Kidney (tissue), 14 donors: ENCODE results near the gene WFDC1. TPM values are rescaled to one million over a fixed set of nuclear protein-coding genes. Genes with fewer than 3 reads are reported as not detected.
A peak's percentile ranks its signal among the peaks of the same experiment; 100 is the strongest.

ENCODE experiments used
- DNase-seq, 5 donors: peaks; one replicate each; pipeline ENCODE4 v3.0.0-alpha.2; 2013 to 2020
- FAIRE-seq: peaks from 2 replicates; lab custom pipeline; 2012; peaks lifted over from hg19 to GRCh38; lab: Jason Lieb, UNC
- H3K27ac ChIP-seq, 2 donors: one replicate each; pipeline ENCODE4 v1.7.0; 2013; ENCODE audit warnings: low read depth in 2 of 2, low read length in 2 of 2, inconsistent platforms in 1 of 2
- H3K27me3 ChIP-seq: one replicate; pipeline ENCODE4 v1.7.1; 2013; ENCODE audit warnings: low read length, inconsistent platforms; ENCODE audit not compliant: control insufficient read depth, insufficient read depth
- H3K36me3 ChIP-seq, 3 donors: one replicate each; pipeline versions ENCODE4 v1.7.0 to v1.7.1; 2013; ENCODE audit warnings: low read length in 3 of 3, control low read depth in 1 of 3, inconsistent platforms in 1 of 3; ENCODE audit not compliant: insufficient read depth in 3 of 3, control insufficient read depth in 2 of 3
- H3K4me1 ChIP-seq, 3 donors: one replicate each; pipeline versions ENCODE4 v1.7.0 to v1.7.1; 2013; ENCODE audit warnings: low read length in 3 of 3, inconsistent platforms in 1 of 3, low read depth in 1 of 3; ENCODE audit not compliant: control insufficient read depth in 2 of 3, insufficient read depth in 2 of 3
- H3K4me3 ChIP-seq, 3 donors: one replicate each; pipeline versions ENCODE4 v1.7.0 to v1.8.1; 2013; ENCODE audit warnings: low read length in 3 of 3, control low read depth in 1 of 3, inconsistent platforms in 1 of 3
- H3K9ac ChIP-seq, 3 donors: one replicate each; pipeline versions ENCODE4 v1.7.0 to v1.7.1; 2013; ENCODE audit warnings: low read length in 3 of 3, control low read depth in 1 of 3, inconsistent platforms in 1 of 3
- H3K9me3 ChIP-seq, 3 donors: one replicate each; pipeline versions ENCODE4 v1.7.0 to v1.7.1; 2013; ENCODE audit warnings: low read length in 3 of 3, control low read depth in 1 of 3, inconsistent platforms in 1 of 3; ENCODE audit not compliant: control insufficient read depth in 2 of 3, insufficient read depth in 1 of 3
- intact Hi-C: fragments of 100-400 bp; cut with DNase I; formaldehyde crosslinking; loops from one replicate; pipeline ENCODE4 v1.11.1; 2022
- polyA plus RNA-seq: library from polyadenylated mRNA; stranded (reverse); fragments of 350-450 nt; fragmentation: Illumina TruSeq; extraction: RNeasy Lipid Tissue Mini Kit (QIAGEN cat#74804); gene quantifications from one replicate; pipeline ENCODE4 v1.2.3, GENCODE V29; 2014; ENCODE audit warnings: low read depth, low replicate concordance; ENCODE audit not compliant: insufficient read depth
- total RNA-seq: library from RNA; stranded (reverse); fragmentation: NEBNext Ultra II Directional; extraction: Animal tissue kit (Norgen Biotek cat#: 25700); gene quantifications from one replicate; pipeline ENCODE4 v1.2.1, GENCODE V29; 2021
- TF ChIP-seq, protein P1 (sequence below): IDR thresholded peaks from 3 replicates; pipeline ENCODE4 v1.5.1; 2012; ENCODE audit warnings: mild to moderate bottlenecking, moderate library complexity, borderline replicate concordance; ENCODE audit not compliant: insufficient read depth; ENCODE audit errors: extremely low read depth
- donor health status: control.
- donor health status: control.
- donor health status: control.
- donor health status: control.
- donor health status: control.
- donor health status: DM: yes; HTN: yes; CAD: no.
- donor health status: Normal renal cell carcinoma (clear cell type).

WFDC1 gene
- total and polyA plus RNA-seq, 2 donors from 2014 or later, result 11.1 to 34.8 TPM

- Histone ChIP-seq H3K4me3 (no peak overlapping the region), H3K4me1 (no peaks in the 10 kb centered on the region), H3K9ac (no peak overlapping the region), H3K36me3 (no peaks in the 10 kb centered on the region), H3K9me3 (no peaks in the 10 kb centered on the region), H3K27me3 (no peaks in the 10 kb centered on the region), H3K27ac (no peak overlapping the region)
- no peak for FAIRE-seq
- TF ChIP-seq, protein P1, sequence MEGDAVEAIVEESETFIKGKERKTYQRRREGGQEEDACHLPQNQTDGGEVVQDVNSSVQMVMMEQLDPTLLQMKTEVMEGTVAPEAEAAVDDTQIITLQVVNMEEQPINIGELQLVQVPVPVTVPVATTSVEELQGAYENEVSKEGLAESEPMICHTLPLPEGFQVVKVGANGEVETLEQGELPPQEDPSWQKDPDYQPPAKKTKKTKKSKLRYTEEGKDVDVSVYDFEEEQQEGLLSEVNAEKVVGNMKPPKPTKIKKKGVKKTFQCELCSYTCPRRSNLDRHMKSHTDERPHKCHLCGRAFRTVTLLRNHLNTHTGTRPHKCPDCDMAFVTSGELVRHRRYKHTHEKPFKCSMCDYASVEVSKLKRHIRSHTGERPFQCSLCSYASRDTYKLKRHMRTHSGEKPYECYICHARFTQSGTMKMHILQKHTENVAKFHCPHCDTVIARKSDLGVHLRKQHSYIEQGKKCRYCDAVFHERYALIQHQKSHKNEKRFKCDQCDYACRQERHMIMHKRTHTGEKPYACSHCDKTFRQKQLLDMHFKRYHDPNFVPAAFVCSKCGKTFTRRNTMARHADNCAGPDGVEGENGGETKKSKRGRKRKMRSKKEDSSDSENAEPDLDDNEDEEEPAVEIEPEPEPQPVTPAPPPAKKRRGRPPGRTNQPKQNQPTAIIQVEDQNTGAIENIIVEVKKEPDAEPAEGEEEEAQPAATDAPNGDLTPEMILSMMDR, result no peak
- no peak for DNase-seq
- intact Hi-C loops, result no loop called here
Observed at GRCh38 chr16:84254062-84254461, 40.6 kb upstream of the WFDC1 start.

DNA sequence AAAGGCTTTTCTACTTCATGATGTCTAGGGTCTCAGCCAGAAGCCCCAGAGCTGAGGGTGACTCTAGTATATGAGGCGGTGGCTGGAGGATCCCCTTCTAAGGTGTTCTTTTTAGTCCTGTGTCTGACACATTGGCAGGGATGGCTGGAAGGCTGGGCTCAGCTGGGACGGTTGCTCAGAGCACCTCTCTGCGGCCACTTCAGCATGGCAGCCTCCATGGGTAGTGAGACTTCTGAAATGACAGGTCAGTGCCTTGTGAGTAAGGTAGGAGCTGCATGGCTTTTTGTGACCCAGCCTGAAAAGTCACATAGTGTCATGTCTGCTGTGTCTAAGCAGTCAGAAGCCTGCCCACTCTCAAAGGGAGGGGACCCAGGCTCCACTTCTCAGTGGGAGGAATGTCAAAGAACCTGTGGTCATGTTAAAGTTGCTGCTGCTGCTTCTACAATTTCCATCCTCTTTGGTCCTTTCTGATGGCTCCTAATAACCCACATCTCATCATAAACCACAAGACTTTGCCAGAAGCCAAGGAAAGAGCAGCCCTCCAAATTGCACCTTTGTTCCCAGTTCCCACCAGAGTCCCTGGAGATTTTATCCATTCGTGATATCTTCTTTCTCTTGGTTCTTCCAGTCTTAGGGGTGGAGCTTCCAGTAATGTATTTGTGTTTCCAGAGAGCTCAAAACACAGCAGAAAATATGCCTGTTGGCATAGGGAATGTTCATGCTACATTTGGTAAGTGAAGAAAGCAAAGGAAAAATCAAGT is 39.4 kb upstream of the WFDC1 start:
- Histone ChIP-seq H3K4me1 (no peaks in the 10 kb centered on the region), H3K9ac (no peak overlapping the region), H3K4me3 (no peak overlapping the region), H3K36me3 (no peaks in the 10 kb centered on the region), H3K27me3 (no peaks in the 10 kb centered on the region), H3K27ac (no peak overlapping the region), H3K9me3 (no peaks in the 10 kb centered on the region)
- no peak for FAIRE-seq
- DNase-seq, result peak in 1 of 5 donors; percentile 22
- intact Hi-C loops, result no loop called here
- TF ChIP-seq, protein P1, result no peak

GRCh38 chr16:84258266-84258665 is 36.4 kb upstream of the WFDC1 start:
- Histone ChIP-seq H3K27me3 (no peaks in the 10 kb centered on the region), H3K4me1 (no peaks in the 10 kb centered on the region), H3K4me3 (no peak overlapping the region), H3K27ac (no peak overlapping the region), H3K9ac (no peak overlapping the region), H3K36me3 (no peaks in the 10 kb centered on the region), H3K9me3 (no peaks in the 10 kb centered on the region)
- intact Hi-C loops, result no loop called here
- no peak for FAIRE-seq
- TF ChIP-seq, protein P1, result no peak
- DNase-seq, result no peak
